ENCODE results near the gene NAA60.
"Not testable (repeated sequence)": the region's sequence is repeated elsewhere in the genome, so short reads cannot be mapped to it uniquely, and the experiment has no call there.

NAA60 gene

DNA sequence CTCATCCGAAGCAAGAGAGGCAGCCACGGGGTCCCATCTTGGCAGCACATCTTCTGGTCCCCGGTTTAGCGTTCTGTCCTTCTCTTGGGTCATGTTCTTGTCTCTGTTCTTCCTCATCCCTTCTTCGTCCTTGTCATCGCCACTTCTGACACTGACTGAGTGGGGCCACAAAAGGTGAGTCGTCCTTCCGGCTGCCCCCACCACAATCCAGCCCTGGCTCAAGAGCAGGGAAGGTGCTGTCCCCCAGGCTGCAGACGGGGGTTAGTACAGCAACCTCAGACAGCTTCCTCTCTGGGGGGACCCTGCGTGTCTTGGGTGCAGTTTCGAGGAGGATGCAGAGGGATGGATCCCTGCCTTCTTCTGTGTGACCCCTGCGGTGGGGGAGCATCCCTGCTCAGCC is 21.8 kb downstream of the NAA60 start:
- DNase-seq = no peak

DNA sequence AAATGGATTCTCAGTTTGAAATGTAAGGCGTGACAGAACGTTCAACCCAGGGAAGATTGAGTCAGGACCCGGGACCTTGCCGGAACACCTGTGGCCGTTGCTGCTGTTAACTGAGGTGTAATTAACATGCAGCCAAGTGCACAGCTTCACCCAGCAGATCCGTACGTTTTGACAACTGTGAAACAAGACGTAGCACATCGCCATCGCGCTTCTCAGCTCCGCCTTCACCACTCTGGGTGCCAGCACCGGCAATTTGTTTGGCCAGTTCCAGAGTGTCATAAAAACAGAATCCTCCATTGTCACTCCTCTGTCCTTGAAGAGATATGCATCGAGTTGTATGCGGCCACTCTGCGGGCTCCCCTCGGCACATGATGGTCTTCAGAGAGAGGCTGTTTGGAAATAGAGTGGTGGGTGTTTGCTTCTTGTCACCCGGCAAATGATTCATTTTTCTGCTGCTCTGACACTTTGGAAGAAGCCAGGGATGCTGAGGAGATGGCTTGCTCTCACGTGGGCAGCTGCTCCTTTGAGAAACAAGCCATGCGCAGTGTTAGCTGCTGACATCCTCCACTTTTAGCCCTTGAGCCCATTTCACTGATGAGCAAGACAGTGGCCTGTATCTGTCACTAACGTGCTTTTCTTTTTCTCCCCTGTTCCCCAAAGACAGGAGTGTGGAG is 22.6 kb downstream of the NAA60 start:
- no peak for DNase-seq

DNA sequence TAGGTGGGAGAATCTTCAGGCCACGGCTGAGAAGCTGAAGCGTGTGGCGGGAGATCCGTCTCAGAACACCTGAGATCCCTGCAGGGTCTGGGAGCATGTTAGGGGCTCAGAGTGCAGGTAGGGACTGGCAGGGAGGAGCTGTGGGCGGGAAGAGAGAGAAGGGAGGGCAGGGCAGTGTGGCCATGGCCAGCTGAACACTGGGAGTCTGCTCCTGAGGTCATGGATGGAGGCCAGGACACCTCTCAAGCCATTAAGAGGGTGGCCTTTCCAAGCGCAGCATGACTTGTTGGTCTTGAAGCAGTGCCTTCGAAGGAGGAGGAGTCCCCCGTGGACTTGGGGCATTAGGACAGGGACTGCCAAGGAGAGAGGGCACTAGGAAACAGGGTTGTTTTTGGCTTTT is 23.7 kb downstream of the NAA60 start:
- no peak for DNase-seq

DNA sequence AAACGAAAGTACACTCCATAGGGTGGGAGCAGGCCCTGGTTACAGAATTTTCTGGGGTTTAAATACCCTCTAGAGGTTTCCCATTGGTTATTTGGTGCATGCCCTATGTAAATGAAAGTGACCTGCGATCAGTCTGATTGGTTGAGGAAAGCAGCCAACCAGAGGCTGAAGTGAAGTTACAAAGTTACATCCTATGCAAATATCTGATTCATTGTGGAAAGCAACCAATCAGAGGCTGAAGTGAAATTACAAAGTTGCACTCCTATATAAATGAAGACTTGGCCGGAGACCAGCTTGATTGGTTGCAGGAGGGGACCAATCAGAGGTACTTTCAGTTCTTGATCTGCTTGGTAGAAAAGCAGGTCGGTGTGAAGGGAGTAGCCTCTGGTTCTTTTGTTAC is 24.4 kb downstream of the NAA60 start:
- no peak for DNase-seq

DNA sequence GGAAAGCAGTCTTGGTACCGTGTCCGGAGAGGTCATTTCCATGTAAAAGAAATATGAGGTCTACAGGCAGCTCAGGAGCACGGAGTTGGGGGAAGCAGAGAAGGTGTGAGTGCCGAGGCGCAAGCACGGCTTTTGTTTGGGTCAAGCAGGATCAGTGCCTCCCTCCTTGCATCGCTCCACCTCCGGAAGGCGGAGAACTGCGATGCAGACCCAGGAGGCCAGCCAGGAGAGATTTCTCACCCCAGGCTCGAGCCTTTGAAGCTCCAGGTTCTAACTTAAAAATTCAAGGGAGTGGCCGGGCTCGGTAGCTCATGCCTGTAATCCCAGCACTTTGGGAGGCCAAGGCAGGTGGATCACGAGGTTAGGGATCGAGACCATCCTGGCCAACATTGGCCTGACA is 25.0 kb downstream of the NAA60 start:
- DNase-seq = no peak

DNA sequence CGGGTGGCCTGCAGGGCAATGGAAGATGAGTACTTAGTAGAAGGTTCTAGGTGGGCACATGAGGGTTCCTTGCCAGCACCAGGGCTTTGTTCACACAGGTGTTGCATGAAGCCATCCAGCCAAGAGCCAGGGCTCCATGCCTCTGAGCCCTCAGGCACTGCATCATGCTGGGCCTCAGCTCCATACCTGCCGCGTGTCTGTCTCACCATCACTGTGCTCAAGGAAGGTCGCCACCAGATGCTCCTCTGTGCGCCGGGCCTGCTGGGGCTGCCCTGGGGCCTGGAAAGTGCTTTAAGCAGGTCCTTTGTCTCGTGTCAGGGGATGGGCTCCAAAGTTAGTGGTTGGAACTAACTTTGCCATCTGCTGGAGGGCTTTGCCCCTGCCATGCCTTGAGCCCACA is 26.3 kb downstream of the NAA60 start:
- DNase-seq = no peak

DNA sequence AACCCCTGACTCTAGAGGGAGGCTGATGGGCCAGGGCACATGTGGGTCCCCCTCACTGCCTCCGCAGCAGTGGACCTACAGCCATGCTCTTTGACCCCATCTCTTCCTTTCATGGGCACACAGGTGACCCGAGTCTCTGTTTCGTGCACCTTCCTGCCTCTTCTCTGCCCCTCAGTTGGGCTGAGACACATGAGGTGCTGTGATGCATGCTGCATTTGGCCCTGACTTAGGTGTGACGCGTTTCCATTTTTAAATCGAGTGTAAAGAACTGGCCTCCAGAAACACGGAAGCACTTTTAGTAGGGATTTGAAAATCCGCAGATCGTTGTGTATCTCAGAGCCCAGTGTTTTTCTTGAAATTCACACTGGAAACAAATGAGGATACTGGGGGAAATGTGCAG is 27.2 kb downstream of the NAA60 start:
- DNase-seq = no peak

DNA sequence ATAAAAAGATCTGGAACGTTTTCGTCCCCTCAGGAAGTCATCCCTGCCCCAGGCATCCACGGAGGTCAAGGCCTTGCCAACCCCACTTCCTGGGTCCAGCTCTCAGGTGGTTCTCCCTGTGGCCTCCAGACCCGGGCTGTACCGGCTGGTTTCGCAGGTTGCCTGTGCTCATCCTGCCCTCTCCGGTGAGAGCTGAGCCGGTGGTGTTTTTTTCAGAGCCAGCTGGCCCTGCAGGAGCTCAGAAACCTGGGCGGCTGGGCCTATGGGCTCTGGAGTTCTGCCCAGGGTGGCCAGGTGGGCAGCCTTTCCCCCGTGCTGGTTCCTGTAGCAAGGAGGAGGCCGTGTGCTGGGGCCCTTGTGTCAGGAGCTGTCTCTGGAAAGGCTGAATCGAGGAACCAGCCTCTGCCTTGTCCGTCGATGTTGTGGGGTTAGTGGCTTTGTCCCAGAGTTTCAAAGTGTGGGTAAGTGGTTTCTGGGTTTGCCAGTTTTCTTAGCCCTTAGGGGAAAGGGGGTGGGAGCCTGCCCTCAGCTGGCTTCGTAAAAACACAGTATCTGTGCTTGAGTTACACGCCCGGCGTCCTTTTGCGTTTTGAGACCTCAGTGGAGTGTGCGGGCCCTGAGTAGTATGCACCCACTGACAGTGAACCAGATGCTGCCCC is 28.2 kb downstream of the NAA60 start:
- peak in 1 of 2 experiments; percentile 28 for DNase-seq

DNA sequence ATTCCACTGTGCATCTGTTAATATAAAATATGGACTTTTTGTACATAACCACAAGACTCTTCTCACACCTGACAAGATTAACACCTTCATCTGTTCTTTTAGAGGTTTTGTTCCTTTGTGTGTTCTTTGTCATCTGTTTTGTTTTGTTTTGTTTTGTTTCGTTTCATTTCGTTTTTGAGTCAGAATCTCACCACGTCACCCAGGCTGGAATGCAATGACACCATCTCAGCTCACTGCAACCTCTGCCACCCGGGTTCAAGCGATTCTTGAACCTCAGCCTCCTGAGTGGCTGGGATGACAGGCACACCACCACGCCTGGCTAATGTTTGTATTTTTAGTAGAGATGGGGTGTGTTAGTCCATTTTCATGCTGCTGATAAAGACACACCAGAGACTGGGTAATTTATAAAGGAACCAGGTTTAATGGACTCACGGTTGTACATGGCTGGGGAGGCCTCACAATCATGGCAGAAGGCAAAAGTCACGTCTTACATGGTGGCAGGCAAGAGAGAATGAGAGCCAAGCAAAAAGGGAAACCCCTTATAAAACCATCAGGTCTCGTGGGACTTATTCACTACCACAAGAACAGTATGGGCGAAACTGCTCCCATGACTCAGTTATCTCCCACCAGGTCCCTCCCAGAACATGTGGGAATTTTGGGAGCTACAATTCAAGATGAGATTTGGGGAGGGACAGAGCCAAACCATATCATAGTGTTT is 29.6 kb downstream of the NAA60 start:
- DNase-seq = no peak

DNA sequence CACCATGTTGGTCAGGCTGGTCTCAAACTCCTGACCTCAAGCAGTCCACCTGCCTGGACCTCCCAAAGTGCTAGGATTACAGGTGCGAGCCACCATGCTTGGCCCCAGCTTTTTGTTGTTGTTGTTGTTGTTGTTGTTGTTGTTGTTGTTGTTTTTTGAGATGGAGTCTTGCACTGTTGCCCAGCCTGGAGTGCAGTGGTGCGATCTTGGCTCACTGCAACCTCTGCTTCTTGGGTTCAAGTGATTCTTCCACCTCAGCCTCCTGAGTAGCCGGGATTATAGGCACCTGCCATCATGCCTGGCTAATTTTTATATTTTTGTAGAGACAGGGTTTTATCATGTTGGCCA is 30.1 kb downstream of the NAA60 start:
- not testable (repeated sequence) for DNase-seq

DNA sequence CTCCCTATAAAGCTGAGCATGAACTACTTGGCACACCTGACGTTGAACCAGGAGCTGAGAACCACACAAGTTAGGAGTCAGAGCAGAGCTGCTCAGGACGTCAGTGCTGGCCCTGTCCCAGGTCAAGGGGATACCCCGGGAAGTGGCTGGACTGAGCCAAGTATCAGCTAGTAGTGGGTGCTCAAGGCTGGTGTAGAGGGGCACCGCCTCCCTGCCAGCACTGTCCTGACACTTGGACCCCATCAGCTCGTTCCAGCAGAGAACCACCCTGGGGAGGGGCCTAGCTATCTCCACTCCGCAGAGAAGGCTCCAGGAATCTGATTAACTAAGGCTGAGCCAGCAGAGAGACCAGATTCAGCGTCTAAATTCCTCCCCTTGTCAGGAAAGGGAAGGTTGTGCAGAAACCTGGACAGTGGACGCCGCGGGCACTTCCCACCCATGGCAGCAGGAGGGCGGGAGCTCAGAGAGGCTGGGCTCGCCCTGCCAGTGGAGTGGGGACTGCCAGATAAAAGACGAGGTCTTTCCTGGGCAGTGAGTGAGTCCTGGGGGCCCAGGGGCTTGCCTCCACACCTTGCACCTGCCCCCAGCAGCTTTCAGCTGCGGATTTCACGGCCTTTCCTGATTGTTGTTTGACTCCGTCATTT is 30.8 kb downstream of the NAA60 start:
- no peak for DNase-seq

DNA sequence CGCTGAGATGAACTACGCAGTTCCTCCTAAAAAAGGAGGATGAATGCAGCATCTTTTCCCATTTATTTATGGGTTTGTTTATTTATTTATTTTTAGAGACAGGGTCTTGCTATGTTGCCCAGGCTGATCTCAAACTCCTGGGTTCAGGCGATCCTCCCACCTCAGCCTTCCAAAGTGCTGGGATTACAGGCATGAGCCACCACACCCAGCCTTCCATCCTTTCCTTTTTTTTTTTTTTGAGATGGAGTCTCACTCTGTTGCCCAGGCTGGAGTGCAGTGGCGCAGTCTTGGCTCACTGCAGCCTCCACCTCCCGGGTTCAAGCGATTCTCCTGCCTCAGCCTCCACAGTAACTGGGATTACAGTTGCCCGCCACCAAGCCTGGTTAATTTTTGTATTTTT is 31.4 kb downstream of the NAA60 start:
- not testable (repeated sequence) for DNase-seq

DNA sequence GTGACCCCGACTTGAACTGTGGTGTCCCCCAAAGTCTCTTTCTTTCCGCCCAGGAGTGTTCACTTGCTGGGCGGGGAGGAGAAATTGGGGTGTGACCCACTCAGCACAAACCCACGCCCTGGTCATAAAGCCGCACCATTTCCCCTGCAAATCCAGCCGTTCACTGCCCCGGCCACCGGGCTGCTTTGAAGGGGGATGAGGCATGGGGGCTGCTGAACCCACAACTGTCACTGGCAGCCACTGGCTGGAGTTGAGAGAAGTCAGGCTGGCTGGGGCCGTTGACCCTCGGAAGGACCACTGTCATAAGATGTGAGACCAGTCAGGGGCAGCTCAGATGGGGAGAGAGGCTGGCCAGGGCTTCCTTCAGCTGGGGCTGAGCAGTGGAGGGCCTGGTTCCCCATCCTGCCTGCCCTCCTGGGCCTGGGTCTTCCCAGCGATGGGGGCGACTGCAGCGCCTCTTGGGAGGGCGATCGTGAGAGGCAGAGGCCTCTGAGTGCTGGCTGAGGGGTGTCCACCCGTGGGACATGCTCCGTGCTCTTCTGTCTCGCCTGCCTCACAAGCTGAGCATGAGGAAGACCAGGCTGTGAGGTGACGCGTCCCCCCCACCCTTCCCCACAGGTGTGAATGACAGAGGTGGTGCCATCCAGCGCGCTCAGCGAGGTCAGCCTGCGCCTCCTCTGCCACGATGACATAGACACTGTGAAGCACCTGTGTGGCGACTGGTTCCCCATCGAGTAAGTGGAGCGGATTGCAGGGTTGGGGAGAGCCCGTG is 32.3 kb downstream of the NAA60 start:
- DNase-seq = no peak

DNA sequence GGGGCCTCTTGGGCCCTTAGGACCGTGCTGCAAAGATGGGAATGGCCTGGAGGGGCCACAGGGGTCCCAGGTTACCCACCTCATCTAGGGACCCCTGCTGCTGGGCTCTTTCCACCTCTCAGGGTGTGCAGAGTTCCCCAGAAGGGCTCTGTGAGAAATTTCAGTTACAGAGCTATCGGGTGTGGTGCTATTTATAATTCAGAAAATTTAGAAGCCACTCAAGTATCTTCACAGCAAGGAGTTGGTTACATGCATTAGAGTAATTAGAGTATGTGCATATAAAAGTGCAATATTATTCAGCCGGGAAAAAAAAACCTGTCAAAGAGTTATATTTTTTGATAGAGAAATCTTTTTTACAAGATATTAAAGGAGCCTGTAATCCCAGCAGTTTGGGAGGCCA is 32.9 kb downstream of the NAA60 start:
- no peak for DNase-seq

DNA sequence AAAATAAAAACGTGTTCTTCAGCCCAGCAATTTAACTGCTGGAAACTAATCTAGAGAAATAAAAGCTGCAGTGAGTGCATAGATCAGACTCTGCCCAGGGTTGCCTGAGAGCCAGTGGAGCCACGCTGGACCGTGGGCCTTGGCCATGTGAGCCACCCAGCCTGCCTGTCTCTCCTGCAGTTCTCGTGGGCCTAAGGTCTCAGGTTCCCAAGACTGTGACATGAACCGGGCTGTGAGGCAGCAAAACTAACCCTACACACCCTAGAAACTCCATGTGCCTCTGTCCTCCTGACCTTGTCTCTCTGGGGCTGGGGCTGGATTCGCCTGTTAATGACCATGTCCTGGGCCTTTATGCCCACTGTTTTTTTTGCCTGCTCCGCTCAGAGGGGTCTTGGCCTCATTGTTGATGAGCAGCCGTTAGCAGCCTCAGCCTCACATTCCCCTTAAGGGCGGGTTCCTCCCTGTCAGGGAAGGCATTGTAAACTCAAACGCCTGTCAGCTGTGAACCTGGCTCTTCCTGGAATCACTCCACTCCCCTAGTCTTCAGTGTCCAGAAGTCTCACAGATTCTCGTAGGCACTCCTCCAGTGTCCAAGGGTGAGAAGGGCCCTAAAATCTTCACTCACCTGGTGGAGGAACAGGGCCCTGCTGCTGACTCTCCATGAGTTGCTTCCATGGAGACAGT is 34.9 kb downstream of the NAA60 start:
- DNase-seq = no peak

DNA sequence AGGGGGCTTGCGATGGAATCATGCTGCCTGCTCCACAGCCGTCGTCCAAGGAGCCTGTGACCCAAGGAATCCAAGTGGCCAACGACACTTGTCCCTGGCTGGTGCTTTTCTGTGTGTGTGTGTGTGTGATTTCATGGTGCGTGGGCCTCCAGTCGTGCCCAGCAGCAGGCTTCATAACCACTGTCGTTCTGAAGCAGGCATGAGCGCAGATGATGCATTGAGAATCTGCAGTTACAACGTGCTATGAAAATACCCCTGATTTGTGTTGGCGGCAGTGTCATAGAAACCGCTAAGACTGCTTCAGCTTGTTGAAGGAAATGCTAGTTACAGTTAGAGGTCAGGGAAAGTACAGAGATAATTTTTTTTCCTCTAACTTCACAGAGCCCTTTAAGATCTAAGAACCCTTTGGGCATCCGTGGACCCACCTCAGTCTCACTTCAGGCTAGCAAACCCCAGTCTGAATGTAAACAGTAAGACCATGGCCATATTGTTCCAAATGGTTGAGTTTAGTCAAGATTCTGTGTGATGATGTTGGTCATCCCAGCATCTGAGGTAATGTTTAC is 36.3 kb downstream of the NAA60 start:
- no peak for DNase-seq

DNA sequence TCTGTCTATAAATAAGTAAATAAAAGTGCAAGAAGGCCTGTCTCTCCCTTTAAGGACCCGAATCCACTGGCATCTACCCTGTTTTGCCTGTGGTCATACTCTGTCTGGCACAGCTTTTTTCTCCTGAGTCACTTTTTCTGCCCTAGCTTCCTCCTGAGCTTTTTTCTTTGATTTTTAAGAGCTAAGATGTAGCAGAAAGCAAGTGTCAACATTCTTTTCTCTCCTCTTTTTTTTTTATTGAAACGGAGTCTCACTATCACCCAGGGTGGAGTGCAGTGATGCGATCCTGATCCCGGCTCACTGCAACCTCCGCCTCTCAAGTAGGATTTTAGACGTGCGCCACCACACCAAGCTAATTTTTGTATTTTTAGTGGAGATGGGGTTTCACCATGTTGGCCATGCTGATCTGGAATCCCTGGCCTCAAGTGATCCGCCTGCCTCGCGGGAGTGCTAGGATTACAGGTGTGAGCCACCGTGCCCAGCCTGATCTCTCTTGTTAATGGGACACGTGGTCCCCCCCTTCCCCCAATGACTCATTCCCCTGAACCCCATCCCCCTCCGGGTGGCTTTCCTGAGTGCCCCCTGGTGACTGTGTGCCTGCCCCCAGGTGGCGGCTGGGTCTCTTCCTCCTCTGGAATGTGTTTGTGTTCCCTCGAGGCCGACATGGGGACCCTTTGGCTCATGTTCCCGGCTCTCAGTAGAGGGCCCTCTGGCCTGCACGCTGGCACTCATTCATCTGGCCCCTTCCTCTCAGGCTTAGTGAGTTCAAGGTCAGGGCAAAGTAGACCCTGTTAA is 37.6 kb downstream of the NAA60 start:
- no peak for DNase-seq

DNA sequence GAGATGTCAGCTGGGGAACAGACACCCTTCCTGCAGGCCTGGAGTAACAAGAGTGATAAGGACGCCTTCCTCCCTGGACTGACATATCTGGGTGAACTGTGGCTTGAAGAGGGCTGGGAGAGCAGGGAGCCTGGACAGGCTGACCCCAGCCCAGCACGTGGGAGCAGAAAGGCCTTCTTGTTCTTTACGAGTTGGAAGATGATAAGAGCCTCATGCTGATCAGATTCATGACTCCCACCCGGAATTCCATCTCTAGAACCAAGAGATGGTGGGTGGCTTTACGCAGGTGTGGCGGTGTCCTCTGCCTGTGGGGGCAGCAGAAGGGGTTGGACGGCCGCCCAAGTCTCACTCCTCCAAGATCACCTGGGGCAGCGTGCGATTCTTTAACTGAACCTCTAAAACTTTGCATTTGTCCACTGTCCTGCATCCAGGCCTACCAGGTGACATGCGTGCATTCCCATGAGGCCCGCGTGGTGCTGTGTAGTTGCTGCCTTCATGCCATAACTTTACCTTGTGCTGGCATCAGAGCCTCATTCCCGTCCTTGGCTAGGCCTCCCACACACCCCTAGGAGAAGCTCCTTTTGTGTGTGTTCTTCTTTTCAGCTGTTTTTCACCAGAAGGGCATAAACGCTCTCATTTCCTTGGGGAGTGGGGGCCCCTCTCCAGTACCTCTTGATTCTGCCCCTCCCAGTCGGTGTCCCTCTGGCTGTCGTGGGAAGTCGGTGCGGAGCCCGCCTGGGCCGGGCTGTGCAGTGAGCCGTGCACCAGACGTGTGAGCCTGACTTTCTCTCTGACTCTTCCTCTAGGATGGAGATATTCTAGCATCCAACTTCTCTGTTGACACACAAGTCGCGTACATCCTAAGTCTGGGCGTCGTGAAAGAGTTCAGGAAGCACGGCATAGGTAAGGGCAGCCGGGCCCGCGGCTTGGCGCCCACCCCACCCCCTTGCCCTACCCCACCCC is 38.5 kb downstream of the NAA60 start:
- DNase-seq = no peak

DNA sequence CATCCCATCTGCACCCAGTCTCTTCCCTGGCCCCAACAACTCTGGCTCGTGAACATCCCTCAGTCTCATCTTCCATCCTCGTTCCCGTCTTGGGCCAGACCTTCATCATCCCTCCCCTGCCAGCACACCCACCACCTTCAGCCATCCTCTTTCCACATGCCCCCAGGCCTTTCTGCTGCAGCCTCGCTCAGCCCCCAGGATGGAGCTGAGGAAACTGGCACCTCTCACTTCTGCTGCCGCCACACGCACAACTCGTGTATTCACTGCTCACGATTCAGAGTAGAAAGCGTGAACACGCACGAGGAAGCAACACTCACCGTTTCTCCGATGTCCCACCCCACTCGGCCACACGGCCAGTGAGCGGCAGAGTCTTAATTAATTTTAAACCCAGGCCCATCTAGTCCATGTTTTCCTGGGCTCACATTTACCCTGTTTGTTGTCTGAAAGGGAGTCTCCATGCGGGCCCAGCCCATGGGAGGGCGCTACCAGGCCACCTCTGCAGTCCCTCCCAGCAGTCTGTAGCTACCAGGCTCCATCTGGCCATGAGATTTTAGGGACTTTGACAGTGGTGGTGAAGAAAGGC is 39.3 kb downstream of the NAA60 start:
- DNase-seq = no peak

Data from cerebellar nuclear complex (tissue), 1 donor.